GM21367 (cell line): ENCODE results near the gene SPEM3.

Experiments
- ATAC-seq: cut with Tn5 transposase; IDR thresholded peaks from one replicate; pipeline ENCODE4 v1.9.1; 2021; ENCODE audit not compliant: unreplicated experiment

Gene SPEM3

DNA sequence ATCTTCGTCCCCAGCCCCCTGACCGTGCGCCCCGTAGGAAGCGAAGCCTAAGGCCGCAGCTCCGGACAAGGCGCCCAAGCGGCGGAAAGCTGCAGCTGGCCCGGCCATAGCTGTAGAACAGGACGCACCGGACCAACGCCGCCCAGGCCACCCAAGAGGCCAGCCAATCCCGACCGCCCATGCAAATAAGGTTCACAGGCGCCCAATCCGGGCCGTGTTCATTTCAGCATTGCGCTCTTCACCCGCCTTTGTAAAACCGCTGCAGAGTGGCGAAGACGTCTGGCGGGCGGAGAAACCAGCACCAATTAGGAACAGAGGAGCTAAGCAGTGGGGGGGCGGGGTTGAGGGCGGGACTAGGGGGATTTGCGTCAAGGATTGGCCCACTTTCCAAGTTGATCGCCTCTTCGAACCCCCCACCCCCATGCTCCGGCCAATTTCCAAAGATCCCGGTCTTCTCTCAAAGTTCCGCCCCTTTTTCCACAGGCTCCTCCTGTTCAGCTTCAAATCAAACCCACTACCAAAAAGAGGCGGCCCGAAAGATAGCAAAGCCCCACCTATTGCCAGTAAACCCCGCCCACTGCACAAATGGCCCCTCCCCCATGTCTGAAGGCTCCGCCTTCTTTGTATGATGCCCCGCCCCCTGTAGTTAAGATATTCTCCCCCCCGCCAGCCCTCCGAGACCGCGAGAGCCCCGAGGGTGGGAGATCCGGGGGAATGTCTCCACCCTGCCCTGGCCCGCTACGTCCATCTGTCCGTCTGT lies 24.5 kb upstream of the SPEM3 start, which contains the start of gene TMEM256:
Gene TMEM256 (minus strand): TSS at position 121 of the 760 bp plus-strand sequence. CDS start 13 bp downstream, at position 108.
- ATAC-seq, result peak; percentile 90

DNA sequence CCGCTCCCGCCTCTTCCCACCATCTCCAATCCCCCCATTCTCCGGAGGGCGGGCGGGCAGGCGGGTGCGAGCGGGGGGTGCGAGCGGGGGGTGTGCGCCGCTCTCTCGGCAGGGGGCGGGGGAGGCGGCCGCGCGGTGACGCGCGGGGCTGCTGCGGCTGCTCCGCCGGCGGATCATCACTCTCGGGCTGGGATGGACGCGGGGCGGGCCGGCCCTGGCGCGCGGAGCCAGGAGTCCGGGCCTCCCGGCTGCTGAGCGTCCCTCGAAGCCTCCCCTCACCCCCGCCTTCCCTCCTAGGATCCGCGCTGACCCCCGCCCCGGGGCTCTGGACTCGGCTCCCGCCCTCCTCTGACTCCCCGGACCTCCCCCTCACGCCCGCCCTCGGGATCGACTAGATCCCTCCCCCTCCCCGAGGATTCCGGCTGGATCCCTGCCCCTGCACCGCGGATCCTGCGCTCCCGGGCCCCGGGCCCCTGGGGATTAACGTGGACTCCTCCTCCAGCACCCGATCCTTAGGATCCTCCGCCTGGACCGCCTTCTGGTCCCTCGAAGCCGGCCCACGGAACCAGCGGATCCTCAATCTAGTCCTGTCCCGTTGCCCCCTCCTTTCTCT lies 23.8 kb upstream of the SPEM3 start:
- no peak for ATAC-seq

DNA sequence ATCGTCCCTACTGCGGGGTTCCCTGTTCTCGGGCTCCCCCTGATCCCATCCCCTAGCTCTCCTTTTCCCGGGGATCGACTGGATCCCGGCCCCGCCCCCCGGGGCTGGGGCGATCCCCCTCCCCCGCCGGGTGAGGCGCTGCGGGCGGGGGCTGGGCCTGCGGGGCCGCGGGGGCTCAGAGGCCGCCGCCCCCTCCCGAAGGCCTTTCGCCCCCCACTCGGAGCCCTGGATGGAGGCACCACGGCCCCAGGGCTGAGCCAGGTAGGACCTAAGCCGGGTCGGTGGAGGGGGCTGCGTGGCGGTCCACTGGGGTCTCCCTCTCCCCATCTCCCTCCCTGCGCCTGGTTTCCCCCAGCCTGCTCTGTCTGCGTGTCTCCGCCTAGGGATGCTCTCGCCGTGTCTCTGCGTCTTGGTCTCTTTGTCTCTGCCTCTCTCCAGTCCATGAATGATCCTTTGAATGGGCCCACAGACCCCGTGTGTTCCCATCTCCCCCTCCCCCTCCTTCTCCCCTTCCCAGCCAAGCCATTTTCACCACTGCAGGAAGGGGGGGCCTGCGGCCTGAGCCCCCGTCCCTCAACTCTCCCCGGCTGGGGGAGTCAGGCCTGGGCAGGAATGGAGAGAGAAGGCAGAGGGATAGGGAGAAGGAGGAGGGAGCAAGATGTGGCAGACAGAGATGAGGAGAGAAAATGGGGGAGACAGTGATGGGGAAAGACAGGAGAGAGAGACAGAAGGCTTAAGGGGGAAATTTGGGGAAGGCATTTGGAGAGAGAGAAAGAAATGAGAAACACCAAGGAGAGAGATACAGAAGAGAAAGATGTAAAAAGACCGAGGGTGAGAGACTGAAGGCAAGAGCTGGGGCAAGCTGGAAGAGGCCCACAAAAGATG lies 23.1 kb upstream of the SPEM3 start:
- no peak for ATAC-seq

DNA sequence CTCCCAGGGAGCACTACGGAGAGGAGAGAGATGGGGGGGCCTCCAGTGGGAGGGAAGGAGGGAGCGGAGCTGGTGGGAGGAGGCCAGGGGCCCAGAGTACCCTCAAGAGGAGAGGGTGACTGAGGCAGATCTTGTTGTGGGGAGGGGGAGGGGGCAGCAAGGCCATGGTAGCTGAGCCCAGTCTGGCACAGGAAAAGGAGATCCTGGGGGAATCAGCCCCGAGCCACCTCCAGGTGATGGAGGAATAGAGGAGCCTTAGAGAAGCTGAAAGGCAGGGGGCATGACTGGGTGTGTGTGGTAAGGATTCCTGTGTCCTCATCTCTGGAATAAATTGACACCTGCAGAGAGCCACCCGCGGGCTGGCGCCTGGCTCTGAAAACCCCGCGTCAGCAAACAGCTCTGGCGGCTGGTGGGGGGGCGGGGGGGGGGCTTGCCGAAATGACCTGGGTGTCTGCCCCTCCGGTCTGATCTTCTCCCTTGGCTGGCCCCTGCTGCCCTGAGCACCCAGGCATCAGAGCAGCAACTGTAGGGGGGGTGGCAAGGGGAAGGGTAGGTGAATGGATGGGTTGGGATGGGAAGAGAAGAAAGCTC lies 22.3 kb upstream of the SPEM3 start:
- ATAC-seq, result no peak

DNA sequence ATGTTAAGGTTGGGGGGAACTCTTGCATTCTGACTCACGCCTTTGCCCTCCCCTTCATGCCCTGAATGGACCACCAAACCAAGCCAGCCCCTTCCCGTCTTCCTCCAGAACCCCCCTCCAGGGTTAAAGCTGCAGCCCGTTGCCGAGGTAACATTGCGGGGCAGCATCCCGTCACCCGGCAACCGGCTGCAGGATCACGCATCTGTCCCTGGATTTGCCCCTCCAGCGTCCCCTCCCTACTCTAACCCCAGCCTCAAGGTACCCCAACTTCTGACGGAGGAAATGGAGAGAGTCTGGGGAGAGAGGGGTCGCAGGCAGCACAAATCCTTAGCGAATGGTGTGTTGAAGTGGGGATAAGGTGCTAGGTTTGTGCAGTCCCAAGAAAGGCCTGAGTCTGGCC lies 21.6 kb upstream of the SPEM3 start:
- ATAC-seq, result no peak

DNA sequence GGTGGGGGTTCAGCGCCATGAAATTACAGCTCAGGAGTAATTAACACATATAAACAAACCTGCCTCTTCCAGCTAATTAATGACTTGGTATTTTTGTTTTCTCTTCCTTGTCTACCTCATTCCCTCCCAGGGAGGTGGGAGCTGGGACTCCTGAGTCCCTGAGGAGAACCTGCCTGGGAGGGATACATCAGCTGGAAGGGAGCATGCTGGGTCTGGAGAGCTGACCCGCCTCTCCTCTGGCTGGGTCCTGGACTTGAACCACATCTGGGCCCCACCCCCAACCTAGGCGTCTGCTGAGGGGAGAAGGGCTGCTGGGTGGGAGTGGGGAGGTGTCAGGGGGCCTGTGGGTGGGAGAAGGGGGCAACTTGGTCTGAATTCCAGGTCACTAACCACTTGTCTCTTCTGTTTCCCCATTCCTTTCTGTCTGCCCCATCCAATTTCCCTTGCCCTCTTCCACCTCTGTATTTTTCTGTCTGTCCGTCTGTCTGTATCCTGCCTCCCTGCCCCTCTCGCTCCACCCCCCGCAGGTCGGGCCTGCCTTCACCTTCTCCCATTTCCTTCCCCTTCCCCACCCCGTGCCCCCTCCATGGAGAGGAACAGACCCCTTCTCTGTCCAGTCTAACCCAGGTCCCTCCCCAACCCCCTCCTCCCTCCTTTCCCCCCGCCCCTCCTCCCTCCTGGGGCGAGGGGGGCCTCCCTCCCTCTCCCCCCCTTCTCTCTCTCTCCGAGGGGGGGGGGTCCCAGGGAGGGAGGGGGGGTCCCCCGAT lies 21.0 kb upstream of the SPEM3 start, which contains the start of gene NLGN2:
Gene NLGN2 (plus strand): TSS at position 361 of the 767 bp plus-strand sequence. CDS start 411 bp downstream, outside the sequence.
- ATAC-seq, result no peak

DNA sequence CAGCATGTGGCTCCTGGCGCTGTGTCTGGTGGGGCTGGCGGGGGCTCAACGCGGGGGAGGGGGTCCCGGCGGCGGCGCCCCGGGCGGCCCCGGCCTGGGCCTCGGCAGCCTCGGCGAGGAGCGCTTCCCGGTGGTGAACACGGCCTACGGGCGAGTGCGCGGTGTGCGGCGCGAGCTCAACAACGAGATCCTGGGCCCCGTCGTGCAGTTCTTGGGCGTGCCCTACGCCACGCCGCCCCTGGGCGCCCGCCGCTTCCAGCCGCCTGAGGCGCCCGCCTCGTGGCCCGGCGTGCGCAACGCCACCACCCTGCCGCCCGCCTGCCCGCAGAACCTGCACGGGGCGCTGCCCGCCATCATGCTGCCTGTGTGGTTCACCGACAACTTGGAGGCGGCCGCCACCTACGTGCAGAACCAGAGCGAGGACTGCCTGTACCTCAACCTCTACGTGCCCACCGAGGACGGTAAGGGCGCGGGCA lies 20.4 kb upstream of the SPEM3 start:
- ATAC-seq, result no peak

DNA sequence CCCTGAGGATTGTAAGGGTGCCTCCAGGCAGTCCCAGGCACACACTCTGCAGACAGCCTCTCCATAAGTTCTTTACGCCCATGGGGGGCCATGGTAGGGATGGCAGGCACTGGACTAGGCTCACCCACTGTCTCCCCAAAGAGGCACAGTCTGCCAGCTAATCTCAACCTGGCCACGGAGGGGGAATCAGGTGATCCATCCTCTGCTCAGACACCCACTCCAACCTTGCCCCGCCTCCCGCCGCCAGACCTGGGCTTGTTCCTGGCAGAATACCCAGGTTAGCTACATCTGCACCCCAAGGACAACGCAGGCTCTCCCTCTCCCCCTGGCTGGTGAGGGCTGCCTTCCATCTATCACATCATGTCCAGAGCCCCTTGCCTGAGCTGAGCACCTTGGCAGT lies 19.8 kb upstream of the SPEM3 start:
- no peak for ATAC-seq

DNA sequence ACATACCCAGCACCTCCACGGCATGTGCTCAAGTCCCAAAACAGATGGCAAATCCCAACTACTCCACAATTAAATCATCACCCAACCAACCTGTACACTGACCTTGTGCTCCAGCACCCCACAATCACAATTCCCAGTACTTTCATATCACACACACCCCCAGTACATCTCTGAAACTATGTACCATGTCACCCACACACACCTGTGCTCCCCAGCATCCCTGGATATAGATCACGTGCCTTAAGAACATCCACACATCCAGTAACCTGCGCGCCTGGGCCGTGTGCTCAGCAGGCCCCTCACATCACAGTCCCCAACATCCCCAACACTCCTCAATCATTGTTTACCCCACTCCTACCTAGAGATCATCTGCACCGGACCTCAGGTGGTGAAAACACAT lies 18.9 kb upstream of the SPEM3 start:
- no peak for ATAC-seq

DNA sequence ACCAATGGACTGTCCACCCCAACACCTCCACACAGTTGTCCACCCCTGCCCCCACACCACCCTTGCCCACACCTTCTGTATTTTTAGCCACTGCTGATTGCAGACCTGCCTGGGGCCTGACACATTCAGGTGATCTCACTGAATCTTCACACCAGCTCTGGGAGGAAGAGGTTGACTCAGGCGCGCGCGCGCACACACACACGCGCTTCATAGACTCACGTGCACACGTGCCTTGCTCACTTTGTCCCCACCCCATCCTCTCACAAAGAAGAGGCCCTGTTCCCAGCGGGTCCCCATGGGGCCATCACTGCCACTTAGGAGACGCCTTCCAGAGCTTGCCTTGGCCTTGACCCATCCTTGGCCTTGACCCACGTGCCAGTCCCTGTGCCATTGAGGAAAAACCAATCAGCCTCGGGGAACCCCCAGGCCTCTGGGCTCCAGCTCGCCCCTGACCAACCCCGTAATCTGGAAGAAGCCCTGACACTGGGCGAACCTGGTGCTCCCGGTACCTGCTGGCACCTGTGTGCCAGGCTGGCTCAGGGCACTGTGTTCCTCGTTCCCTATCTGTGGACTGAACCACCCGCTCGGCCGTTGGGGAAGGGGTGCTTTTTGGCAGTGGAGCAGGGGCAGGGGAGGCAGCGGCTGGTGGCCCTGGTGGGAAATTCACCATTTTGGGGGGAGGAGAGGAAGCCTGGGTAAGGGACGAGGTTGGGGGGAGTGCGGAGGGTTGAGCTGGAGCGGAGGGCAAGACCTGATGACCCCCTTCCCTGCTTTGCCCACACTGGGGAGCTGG lies 17.8 kb upstream of the SPEM3 start:
- no peak for ATAC-seq

DNA sequence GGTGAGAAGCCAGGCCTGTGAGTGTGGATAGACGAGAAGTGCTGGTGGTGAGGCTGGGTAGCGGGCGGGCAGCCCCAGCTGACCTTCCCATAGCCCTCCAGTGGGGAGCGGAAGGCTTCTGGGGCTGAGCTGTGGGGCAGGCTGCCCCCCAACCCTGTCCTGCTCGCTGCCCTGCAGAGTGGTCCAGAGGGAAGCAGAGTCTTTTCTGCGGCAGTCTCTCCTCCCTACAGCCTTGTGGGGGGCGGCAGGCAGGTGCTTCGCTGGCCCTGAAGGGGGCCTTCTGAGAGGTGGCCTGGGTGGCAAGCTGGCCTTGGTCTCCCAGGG lies 17.3 kb upstream of the SPEM3 start:
- no peak for ATAC-seq

DNA sequence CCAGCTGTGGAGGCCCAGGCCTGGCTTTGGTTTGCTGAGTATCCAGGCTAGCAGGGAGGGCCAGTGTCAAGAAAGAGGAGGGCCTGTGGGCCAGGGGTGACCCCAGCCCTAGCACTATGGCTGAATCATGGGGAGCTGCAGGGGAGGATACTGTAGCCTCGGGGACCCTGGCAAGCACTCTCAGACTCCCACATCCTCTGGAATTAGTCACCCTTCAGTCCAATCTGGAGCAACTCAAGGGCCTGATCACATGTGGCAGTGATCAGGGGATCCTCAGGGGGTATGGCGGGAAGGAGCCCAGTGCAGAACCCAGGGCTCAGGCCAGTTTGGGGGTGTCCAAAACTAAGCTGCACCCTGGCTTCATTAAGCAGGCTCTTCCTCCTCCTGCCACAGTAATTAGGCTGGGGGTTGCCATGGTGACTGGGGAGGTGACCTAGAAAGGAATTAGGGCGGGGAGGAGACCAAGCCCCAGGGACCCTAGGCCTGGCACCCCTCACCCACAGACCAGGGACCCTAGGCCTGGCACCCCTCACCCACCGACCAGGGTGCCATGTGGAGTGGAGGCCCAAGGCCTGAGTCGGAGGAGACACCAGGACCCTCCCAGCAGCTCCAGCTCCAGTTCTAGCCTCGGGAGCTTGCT lies 15.2 kb upstream of the SPEM3 start:
- ATAC-seq, result no peak

DNA sequence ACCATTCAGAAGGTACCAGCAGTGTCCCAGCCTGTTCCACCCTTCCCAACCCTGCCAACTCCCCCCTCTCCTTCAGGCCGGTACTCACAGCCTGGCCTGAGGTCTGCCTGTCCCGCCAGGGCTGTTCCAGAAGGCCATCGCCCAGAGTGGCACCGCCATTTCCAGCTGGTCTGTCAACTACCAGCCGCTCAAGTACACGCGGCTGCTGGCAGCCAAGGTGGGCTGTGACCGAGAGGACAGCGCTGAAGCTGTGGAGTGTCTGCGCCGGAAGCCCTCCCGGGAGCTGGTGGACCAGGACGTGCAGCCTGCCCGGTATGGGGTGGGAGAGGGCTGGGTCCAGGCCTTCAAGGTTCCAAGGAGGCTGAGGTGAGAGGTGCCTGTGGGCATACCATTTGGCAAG lies 13.8 kb upstream of the SPEM3 start:
- no peak for ATAC-seq

DNA sequence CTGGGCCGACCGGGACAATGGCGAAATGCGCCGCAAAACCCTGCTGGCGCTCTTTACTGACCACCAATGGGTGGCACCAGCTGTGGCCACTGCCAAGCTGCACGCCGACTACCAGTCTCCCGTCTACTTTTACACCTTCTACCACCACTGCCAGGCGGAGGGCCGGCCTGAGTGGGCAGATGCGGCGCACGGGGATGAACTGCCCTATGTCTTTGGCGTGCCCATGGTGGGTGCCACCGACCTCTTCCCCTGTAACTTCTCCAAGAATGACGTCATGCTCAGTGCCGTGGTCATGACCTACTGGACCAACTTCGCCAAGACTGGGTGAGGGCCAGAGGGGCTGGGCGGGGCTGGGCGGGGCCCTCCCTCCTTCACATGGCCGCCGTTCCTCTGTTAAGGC lies 12.9 kb upstream of the SPEM3 start:
- ATAC-seq, result no peak

DNA sequence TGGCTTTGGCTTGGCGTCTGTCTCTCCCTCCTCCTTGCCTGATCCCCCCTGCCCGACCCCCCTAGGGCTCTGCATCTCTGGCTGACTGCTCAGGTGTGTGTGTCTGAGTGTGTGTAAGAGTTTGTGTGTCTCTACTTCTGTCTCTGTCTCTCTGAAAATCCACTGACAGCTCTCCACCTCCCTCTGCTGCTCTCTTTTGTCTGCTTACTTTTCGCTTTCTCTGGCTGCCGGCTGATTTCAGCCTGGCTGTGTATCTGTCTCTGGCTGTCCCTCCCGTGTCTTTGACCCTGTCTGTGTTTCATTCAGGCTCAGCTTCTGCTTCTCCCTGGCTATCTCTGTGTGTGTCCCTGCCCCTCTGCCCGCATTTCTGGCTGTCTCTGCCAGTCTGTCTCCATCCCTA lies 12.3 kb upstream of the SPEM3 start:
- ATAC-seq, result no peak

DNA sequence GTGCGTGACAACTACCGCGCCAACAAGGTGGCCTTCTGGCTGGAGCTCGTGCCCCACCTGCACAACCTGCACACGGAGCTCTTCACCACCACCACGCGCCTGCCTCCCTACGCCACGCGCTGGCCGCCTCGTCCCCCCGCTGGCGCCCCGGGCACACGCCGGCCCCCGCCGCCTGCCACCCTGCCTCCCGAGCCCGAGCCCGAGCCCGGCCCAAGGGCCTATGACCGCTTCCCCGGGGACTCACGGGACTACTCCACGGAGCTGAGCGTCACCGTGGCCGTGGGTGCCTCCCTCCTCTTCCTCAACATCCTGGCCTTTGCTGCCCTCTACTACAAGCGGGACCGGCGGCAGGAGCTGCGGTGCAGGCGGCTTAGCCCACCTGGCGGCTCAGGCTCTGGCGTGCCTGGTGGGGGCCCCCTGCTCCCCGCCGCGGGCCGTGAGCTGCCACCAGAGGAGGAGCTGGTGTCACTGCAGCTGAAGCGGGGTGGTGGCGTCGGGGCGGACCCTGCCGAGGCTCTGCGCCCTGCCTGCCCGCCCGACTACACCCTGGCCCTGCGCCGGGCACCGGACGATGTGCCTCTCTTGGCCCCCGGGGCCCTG lies 11.5 kb upstream of the SPEM3 start:
- ATAC-seq, result no peak

DNA sequence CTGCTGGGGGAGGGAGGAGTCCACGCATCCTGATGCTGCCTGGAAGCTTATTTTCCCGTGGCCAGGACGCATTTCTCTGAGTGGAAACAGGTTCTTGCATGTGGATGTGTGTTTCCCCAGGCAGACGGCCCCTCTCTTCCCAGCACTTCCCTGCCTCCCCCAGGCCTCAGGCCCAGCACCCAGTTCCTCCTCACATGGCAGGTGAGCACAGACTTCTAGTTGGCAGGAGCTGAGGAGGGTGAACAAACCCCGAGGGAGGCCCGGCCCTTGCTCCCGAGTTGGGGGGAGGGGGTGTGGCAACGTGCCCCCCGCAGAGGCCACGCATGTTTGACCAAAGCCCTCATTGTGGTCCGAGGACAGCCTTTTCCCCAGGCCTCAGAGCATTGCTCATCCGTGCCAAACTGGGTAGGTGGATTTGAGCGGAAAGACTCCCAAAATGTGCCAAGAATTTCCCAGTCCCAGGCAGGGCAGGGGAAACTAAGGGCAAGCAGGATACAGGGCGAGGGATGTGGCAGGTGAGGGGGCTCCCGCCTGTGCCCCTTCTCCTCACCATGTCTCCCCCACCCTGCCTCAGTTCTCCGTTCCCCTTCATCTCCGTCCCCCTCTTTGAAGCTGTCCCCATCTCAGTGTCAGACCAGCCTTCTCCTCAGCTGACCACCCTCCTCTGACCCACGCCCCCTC lies 10.0 kb upstream of the SPEM3 start:
- ATAC-seq, result no peak
